GM21381 (cell line): Measurements from ENCODE around the gene KIAA1143.

Experiments
- ATAC-seq: cut with Tn5 transposase; IDR thresholded peaks from one replicate; pipeline ENCODE4 v1.9.1; 2021; ENCODE audit warnings: mild to moderate bottlenecking, moderate library complexity; ENCODE audit not compliant: unreplicated experiment

KIAA1143 gene

GRCh38 chr3:44761424-44762169 lies at the start of gene KIAA1143, which contains the start of gene KIF15:
TSS of gene KIAA1143 (minus strand) at chr3:44761619. CDS start at chr3:44761602, 17 bp downstream.
TSS of gene KIF15 (plus strand) at chr3:44761794. CDS start at chr3:44761866, 72 bp downstream.
- peak; percentile 93 for ATAC-seq

DNA sequence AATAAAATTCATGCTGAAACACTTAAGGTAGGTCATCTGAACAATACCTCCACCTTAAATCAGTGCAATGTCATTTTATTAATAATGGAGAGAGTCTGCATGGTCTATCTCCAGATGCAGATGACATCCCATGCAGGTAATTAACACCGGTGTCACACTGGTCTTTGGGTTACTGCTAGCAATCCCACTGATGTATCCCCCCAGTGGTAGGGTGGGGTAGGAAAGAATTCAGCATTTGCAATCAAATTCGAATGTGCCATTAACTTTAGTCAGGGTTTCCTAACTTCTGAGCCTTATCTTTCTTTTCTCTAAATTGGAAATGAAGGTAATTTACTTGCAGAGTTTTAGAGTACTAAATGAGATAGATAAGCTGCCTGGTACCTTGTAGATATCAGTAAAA lies 44.5 kb upstream of the KIAA1143 start:
- ATAC-seq: no peak

DNA sequence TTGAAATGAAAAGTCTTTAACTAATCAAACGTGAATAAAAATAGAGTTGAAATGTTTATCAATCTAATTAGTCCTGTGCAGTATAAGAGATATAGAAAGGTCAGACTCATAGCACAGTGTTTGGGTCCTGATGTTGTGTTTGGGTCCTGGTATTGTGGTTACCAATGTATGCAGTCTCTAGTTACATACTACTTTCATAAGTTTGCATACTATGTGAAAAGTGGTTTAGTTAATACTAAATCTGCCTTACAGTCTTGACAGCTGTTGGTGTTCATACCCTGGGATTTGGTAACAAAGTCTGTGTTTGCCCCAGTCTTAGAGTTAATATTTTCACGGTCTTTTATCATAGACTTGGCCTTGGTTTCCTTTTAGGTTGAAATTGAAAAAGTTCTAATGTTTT lies 41.9 kb upstream of the KIAA1143 start:
- peak; percentile 54 for ATAC-seq

DNA sequence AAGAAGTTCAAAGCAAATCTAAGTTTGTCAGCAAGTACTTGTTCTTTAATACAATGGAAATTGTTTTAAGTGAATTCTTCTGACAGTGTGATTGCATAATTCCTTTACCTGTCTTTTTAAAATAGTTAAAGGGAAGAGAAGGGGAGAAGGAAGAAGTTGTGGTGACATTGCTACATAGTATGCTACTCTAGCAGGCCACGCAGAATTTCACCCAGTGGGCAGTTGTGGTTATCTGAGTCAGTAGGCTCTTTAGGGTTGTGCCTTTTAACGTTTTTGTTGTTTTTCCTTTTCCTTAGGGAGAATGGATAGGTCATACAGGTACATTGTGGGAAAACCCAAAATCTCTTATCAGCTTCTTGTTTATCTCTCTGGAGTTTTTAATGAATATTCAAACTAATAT lies 40.6 kb upstream of the KIAA1143 start:
- no peak for ATAC-seq

- no peak for ATAC-seq
Observed at GRCh38 chr3:44795197-44795596, 33.8 kb upstream of the KIAA1143 start.

- no peak for ATAC-seq
Observed at GRCh38 chr3:44782891-44783290, 21.5 kb upstream of the KIAA1143 start.

DNA sequence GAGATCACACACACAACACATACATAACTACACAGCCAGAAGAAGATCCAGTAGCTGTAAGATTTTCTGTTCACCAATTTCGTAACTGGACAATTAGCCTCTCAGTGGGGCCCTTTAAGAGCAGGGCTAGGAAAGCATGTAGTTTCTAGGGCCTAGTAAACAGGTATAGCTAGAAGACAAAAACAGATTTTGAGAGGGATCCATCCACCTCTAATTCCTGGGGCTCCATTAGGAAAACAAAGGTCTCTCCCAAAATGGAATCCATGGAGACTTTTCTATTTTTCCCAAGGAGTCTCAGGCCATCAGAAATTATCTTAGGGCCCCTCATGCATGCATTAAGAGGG lies 10.7 kb upstream of the KIAA1143 start:
- no peak for ATAC-seq

- no peak for ATAC-seq
Observed at GRCh38 chr3:44771424-44772098, 10.1 kb upstream of the KIAA1143 start.

DNA sequence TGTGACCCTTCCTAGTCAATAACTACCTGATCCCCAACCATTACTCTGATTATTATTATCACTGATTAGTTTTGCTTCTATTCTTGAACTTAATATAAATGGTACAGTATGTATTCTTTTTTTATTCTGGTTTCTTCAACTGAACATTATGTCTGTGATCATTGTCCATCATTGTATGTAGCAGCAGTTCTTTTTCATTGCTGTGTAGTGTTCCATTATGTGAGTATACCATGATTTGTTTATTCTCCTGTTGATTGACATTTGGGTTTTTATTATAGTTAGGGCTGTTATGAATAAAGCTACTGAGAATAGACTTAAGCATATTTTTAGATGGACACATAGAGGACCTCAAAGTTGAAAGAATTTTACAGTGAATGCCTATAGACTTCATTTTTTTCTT lies 2.8 kb upstream of the KIAA1143 start:
- no peak for ATAC-seq

GRCh38 chr3:44762690-44763089 lies 1.3 kb upstream of the KIAA1143 start:
- ATAC-seq: no peak

- ATAC-seq: no peak
Observed at GRCh38 chr3:44762170-44762677, 805 bp upstream of the KIAA1143 start.

GRCh38 chr3:44761101-44761423 lies 357 bp downstream of the KIAA1143 start:
- peak; percentile 23 for ATAC-seq

- no peak for ATAC-seq
Observed at GRCh38 chr3:44734646-44735168, 26.7 kb downstream of the KIAA1143 start.

DNA sequence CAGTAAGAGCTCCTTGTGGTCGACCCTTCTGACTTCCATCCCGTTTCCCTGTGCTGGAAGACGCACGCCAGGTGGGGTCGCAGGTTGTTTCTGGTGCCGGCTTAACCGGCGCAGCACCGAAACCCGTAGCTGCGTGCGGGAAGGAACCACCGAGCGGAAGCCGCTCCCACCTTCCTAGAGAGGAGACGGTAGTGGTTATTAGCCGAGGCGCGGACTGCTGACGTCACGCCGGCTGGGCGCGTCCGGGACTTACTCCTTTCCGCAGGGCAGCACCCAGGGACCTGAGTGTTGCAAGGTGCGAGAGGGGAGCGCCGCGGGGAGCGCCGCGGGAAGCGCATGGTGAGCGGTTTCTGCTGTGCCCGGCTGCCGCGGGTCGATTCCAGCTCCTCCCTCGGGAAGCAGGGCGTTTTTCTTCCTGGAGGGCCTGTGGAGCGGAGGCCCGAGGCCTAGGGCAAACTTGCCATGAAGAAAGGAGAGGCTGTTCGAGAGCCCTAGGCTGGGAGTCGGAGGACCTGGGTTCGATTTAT lies 32.0 kb downstream of the KIAA1143 start, which contains the start of gene ZNF501:
Gene ZNF501 (plus strand): TSS at position 252 of the 527 bp plus-strand sequence. CDS start 4,787 bp downstream, outside the sequence.
- ATAC-seq: peak; percentile 82

DNA sequence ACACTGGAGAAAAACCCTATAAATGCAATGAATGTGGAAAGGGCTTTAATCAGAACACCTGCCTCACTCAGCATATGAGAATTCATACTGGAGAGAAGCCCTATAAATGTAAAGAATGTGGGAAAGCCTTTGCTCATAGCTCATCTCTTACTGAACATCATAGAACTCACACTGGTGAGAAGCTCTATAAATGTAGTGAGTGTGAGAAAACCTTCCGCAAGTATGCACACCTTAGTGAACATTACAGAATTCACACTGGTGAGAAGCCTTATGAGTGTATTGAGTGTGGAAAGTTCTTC lies 39.4 kb downstream of the KIAA1143 start:
- no peak for ATAC-seq

DNA sequence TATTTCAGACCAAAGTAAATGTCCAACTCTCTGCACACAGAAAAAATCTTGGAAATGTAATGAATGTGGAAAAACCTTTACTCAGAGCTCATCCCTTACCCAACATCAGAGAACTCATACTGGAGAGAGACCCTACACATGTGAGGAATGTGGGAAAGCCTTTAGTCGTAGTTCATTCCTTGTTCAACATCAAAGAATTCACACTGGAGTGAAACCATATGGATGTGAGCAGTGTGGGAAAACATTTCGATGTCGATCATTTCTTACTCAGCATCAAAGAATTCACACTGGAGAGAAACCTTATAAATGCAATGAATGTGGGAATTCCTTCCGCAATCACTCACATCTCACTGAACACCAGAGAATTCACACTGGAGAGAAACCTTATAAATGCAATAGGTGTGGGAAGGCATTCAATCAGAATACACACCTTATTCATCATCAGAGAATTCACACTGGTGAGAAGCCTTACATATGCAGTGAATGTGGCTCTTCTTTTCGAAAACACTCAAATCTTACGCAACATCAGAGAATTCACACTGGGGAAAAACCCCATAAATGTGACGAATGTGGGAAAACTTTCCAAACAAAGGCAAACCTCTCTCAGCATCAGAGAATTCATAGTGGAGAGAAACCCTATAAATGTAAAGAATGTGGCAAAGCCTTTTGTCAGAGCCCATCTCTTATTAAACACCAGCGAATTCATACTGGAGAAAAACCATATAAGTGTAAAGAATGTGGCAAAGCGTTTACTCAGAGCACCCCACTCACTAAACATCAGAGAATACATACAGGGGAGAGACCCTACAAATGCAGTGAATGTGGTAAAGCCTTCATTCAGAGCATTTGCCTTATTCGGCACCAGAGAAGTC lies 40.0 kb downstream of the KIAA1143 start:
- ATAC-seq: no peak

DNA sequence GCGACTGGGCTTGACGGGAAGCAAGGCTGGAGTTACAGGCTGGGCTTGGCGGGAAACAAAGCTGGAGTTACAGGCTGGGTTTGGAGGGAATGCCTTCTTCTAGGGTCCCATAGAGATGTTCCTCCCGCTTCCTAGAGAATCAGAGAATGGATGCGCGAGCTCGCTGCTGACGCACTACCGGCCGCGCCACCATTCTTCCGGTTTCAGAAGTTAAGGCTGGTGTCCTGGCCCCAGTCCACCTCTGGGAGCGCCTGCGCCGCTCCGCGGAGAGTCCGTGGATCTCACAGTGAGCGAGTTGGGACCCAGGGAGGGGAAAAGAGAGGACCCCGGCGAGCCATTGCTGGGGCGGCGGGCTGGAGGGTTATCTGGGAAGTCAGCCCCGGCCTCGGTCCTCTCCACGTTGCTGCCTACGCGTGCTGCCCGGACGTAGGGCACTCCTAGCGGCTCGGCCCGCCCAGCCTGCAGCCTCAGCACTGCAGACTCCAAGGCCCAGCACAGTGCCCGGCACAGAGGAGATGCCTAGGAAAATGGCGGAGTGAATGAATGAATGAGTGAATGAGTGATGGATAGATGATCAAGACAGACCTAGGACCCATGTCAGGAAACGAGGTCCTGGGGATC lies 48.9 kb downstream of the KIAA1143 start, which contains the start of gene ZNF502:
Gene ZNF502 (plus strand): TSS at position 206 of the 621 bp plus-strand sequence. CDS start 7,602 bp downstream, outside the sequence.
- ATAC-seq: no peak
